HG03521 (cell line): ENCODE data around the gene TSPOAP1.

Experiments used
- ATAC-seq: cut with Tn5 transposase; IDR thresholded peaks from one replicate; pipeline ENCODE4 v1.9.1; 2021; ENCODE audit warnings: mild to moderate bottlenecking, moderate library complexity; ENCODE audit not compliant: unreplicated experiment

Gene TSPOAP1

DNA sequence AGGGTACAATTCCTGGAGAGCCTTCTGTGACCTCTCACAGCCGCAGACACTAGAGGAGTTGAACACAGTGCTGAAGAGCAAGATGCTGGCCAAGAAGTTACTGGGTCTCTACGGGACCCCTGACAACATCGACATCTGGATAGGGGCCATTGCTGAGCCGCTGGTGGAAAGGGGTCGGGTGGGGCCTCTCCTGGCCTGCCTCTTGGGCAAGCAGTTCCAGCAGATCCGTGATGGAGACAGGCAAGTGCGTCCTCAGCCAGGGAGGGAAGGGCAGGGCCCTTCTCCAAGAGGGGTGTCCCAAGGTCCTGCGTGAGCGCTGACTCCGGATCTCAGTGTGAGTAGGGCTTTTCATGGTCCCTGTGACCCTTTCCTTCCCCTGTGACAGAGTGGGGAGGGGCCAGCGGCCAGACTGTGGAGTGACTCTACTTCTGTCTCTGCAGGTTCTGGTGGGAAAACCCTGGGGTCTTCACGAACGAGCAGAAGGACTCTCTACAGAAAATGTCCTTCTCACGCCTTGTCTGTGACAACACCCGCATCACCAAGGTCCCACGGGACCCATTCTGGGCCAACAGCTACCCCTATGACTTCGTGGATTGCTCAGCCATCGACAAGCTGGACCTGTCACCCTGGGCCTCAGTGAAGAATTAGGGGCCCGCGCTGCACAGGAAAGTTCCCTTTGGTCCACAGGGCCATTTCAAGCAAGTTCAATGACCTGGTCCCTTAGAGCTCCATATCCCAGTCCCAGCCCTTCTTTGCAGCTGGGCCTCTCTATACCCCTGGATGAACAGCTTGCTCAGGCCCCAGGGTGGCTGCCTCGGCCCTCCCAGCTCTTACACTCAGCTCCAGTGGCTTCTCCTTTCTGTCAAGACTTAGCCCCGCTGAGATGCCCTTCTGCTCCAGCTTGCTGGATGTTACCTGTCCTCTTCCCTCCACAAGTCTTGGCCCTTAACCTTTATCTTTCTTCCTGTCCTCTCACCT lies 61.0 kb downstream of the TSPOAP1 start:
- ATAC-seq, result no peak

DNA sequence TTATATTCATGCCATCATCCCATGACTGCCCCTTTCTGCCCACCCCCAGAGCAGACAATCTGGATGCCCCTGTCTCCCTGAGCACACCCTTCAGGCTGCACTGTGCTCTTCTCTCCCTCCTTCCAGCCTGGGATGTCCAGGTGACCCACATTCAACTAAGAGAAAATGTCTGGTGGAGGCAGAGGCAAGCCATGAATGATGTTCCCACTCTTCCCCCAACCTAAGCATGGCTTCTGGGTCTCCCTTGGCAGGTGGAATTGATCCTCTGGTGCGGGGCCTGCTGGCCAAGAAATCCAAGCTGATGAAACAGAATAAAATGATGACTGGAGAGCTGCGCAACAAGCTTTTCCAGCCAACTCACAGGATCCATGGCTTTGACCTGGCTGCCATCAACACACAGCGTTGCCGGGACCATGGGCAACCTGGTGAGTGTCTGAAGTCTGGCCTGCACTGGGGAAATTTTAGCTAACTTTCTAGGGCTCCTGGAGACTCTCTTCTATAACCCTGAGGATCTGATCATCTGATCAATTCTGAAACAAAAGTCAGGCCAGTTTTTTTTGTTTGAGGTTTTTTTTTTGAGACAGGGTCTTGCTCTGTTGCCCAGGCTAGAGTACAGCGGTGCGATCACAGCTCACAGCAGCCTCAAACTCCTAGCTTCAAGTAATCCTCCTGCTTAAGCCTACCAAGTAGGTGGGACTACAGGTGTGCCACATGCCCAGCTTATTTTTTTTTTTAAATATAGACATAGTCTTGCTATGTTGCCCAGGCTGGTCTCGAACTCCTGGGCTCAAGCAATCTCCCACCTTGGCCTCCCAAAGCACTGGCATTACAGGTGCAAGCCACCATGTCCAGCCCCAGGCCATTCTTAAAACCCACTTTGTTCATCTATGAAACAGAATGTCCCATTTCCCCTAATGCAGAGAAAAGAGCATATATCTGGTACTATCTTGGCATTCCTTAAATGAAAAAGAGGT lies 62.4 kb downstream of the TSPOAP1 start:
- ATAC-seq, result no peak

DNA sequence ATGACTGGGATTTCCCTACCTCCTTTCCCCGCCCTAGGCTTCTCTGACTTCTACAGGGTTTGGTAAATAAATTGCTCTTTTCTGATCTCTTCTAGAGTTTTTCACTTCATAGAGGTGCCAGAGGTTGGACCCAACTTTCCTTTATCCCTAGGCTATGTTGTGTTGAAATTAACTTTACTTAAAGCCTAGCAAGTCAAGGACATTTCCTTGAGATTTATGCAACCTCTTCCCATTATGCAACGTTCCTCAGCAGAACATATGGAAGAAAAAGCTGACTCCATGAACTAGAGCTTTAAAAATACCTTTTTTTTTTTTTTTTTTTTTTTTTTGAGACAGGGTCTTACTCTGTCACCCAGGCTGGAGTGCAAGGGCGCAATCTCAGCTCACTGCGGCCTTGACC lies 63.3 kb downstream of the TSPOAP1 start:
- no peak for ATAC-seq

GRCh38 chr17:58264407-58265103 lies 64.0 kb downstream of the TSPOAP1 start:
- ATAC-seq, result no peak

DNA sequence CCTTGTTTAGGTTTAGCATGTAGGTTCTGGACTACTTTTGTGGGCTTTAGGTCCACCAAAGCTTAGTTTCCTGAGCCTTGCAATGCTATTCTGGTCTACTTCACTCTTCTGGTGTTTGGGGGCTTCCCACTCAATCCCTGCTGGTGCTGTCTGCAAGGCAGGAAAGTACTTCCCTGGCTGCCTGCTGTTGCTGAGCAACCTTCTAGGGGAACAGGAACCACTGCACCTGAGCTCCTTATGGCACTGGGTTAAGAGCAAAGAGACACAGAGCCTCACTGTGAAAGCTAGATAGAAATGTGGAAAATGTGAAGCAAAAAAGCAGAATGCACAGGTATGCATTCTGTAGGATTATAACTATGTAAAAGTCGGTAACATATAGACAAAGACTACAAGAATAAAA lies 64.8 kb downstream of the TSPOAP1 start:
- no peak for ATAC-seq

DNA sequence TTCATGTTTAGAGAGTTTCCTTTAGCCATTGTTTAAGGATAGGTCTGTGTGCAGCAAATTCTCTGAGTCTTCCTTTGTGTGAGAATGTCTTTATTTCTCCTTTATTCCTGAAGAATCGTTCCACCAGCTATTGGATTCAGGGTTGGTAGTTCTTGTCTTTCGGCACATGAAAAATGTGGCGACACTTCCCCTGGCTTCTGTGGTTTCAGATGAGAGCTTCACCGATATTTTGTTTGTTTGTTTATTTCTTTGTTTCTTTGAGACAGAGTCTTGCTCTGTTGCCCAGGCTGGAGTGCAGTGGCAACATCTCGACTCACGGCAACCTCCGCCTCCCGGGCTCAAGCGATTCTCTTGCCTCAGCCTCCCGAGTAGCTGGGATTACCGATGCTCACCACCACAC lies 66.4 kb downstream of the TSPOAP1 start:
- ATAC-seq, result no peak

DNA sequence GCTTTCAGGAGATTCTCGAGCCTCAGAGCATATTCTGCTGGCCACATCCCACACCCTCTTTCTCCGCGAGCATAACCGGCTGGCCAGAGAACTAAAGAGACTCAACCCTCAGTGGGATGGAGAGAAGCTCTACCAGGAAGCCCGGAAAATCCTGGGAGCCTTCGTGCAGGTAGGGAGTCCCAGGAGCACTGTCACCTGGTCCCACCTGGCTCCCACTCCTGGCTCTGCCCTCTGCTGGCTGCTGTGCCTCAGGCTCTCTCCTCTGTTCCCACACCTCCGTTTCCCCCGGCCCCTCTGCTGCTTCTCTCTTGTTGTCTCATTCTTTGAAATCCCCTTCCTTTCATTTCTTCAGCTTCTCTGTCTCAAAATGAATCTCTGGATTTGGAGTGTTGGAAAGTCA lies 73.8 kb downstream of the TSPOAP1 start:
- ATAC-seq, result no peak

- no peak for ATAC-seq
These were observed 75.5 kb downstream of the TSPOAP1 start for GRCh38 chr17:58253082-58253481.

DNA sequence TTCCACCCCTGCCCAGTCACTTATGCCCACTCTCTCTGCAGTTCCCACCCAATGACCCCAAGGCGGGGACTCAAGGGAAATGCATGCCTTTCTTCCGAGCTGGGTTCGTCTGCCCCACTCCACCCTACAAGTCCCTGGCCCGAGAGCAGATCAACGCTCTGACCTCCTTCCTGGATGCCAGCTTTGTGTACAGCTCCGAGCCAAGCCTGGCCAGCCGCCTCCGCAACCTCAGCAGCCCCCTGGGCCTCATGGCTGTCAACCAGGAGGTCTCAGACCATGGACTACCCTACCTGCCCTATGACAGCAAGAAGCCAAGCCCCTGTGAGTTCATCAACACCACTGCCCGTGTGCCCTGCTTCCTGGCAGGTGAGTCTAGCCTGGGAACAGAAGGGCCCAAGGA lies 76.5 kb downstream of the TSPOAP1 start:
- ATAC-seq, result no peak
